GM12874 (cell line): ENCODE measurements around the gene PRKRA.

Experiments
- CTCF ChIP-seq: IDR thresholded peaks from 2 replicates; pipeline ENCODE4 v1.5.1; 2011; ENCODE audit warnings: low read depth, mild to moderate bottlenecking, control low read depth, low read length, moderate library complexity; ENCODE audit not compliant: insufficient read depth

Gene PRKRA

GRCh38 chr2:178476477-178476876, 25.5 kb upstream of the PRKRA start:
- no peak for TF ChIP-seq CTCF

GRCh38 chr2:178474560-178474959, 23.6 kb upstream of the PRKRA start:
- no peak for TF ChIP-seq CTCF

- no peak for TF ChIP-seq CTCF
These were observed 23.0 kb upstream of the PRKRA start for GRCh38 chr2:178473931-178474330.

GRCh38 chr2:178473373-178473772, 22.4 kb upstream of the PRKRA start:
- no peak for TF ChIP-seq CTCF

GRCh38 chr2:178469219-178469849, 18.4 kb upstream of the PRKRA start:
- no peak for TF ChIP-seq CTCF

- no peak for TF ChIP-seq CTCF
These were observed 6.5 kb upstream of the PRKRA start for GRCh38 chr2:178457390-178457886.

- no peak for TF ChIP-seq CTCF
These were observed 5.0 kb upstream of the PRKRA start for GRCh38 chr2:178455947-178456346.
